HepG2 (cell line): Measurements from ENCODE around the gene IKZF4. TPM values are rescaled to one million over a fixed set of nuclear protein-coding genes. Genes with fewer than 3 reads are reported as not detected.
A peak's percentile ranks its signal among the peaks of the same experiment; 100 is the strongest.

Source experiments
- GLI4 ChIP-seq: sonication (generic); formaldehyde crosslinking; IDR thresholded peaks from 2 replicates; pipeline ENCODE4 v1.5.1; 2020; ENCODE audit warnings: missing genetic modification reagents, mild to moderate bottlenecking, moderate library complexity, borderline replicate concordance
- HNF1A ChIP-seq, 2 experiments: sonication (generic) in 1 of 2; formaldehyde crosslinking in 1 of 2; IDR thresholded peaks; 2 replicates each; pipeline versions ENCODE4 v1.4.0 to v1.6.1; 2016 to 2020; ENCODE audit warnings: borderline replicate concordance in 1 of 2, low read depth in 1 of 2, mild to moderate bottlenecking in 1 of 2, missing genetic modification reagents in 1 of 2
- JARID2 ChIP-seq: sonication (generic); formaldehyde crosslinking; IDR thresholded peaks from 2 replicates; pipeline ENCODE4 v1.8.1; 2023; ENCODE audit warnings: missing genetic modification reagents, inconsistent platforms; ENCODE audit not compliant: insufficient replicate concordance
- KDM3A ChIP-seq: IDR thresholded peaks from 2 replicates; pipeline ENCODE4 v1.6.1; 2018; ENCODE audit warnings: low read depth, missing compliant biosample characterization
- MAFK ChIP-seq, 2 experiments: IDR thresholded peaks in 1 of 2; conservative IDR thresholded peaks in 1 of 2; 2 replicates each; pipeline ENCODE4 v1.6.1; 2011; ENCODE audit warnings: improper control_type of control experiment in 2 of 2, low read length in 2 of 2
- MTA1 ChIP-seq: sonication (generic); formaldehyde crosslinking; IDR thresholded peaks from 2 replicates; pipeline ENCODE4 v1.4.0; 2020; ENCODE audit warnings: missing genetic modification reagents, mild to moderate bottlenecking, borderline replicate concordance
- TIGD3 ChIP-seq: sonication (generic); formaldehyde crosslinking; IDR thresholded peaks from 2 replicates; pipeline ENCODE4 v1.5.1; 2020; ENCODE audit warnings: mild to moderate bottlenecking, missing genetic modification reagents, borderline replicate concordance
- TOE1 ChIP-seq: sonication (generic); formaldehyde crosslinking; IDR thresholded peaks from 2 replicates; pipeline ENCODE4 v1.4.0; 2020; ENCODE audit warnings: mild to moderate bottlenecking, missing genetic modification reagents
- ZNF362 ChIP-seq: sonication (generic); formaldehyde crosslinking; IDR thresholded peaks from 2 replicates; pipeline ENCODE4 v1.4.0; 2020; ENCODE audit warnings: missing genetic modification reagents, mild to moderate bottlenecking, borderline replicate concordance
- polyA plus RNA-seq, 8 experiments: library from polyadenylated mRNA; depleted of rRNA in 3 of 8; stranded (reverse) in 7 of 8; unstranded in 1 of 8; fragments of >200 nt; fragmentation: Illumina TruSeq in 4 of 8; extraction: Trizol in 4 of 8; gene quantifications; 2 replicates each; pipeline versions ENCODE4 v1.2.1 to v1.2.3, GENCODE V29; 2011 to 2016; ENCODE audit warnings: low read depth in 4 of 8, missing spikeins in 1 of 8, mixed read lengths in 1 of 8; ENCODE audit not compliant: insufficient read depth in 1 of 8
- total RNA-seq, 5 experiments: library from RNA; depleted of rRNA; stranded (reverse); fragments of >200 nt; fragmentation: Illumina TruSeq; extraction: Trizol; gene quantifications; 2 replicates each; pipeline ENCODE4 v1.2.3, GENCODE V29; 2016; ENCODE audit warnings: low read depth in 1 of 5
- TF ChIP-seq, protein P1 (sequence below): IDR thresholded peaks from 2 replicates; pipeline ENCODE4 v1.6.1; 2018; ENCODE audit warnings: missing genetic modification reagents, mild to moderate bottlenecking, missing compliant biosample characterization
- TF ChIP-seq, protein P2 (sequence below): sonication (generic); formaldehyde crosslinking; IDR thresholded peaks from 2 replicates; pipeline ENCODE4 v1.8.1; 2023; ENCODE audit warnings: missing genetic modification reagents, mild to moderate bottlenecking, borderline replicate concordance
- TF ChIP-seq, protein P3 (sequence below): sonication (generic); formaldehyde crosslinking; IDR thresholded peaks from 2 replicates; pipeline ENCODE4 v1.4.0; 2020; ENCODE audit warnings: missing genetic modification reagents, mild to moderate bottlenecking, borderline replicate concordance
- TF ChIP-seq, protein P4 (sequence below): sonication (generic); formaldehyde crosslinking; IDR thresholded peaks from 2 replicates; pipeline ENCODE4 v1.4.0; 2020; ENCODE audit warnings: missing genetic modification reagents

IKZF4 gene
- total and polyA plus RNA-seq, 2 of the 13 experiments (the other 11 are each of a cell fraction or from before 2014, with no cell fraction given), result 0.58 to 2.2 TPM

DNA sequence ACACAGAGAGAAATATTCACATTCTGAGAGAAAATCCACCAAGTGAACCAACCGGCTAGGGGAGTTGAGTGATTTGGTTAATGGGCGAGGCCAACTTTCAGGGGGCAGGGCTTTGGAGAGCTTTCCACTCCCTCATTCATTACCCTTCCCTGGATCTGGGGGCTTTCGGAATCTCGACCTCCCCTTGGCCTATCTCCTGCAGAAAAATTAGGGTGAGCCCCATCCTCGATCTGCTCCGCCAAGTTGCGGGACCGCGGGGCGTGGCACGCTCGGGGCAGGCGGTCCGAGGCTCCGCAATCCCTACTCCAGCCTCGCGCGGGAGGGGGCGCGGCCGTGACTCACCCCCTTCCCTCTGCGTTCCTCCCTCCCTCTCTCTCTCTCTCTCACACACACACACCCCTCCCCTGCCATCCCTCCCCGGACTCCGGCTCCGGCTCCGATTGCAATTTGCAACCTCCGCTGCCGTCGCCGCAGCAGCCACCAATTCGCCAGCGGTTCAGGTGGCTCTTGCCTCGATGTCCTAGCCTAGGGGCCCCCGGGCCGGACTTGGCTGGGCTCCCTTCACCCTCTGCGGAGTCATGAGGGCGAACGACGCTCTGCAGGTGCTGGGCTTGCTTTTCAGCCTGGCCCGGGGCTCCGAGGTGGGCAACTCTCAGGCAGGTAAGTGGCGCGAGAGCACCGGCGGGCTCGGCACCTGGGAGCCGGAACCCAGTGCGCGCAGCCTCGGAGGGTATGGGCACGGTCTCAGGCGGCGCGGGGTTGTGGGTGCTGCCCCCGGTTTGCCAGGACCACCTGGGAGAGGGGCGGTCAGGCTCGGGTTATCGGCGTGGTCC lies 59.1 kb downstream of the IKZF4 start, which contains the start of gene ERBB3 (continued):
- TF ChIP-seq HNF1A (IDR thresholded peaks at IDR 0.05; ENCODE audit: low read depth) (no peak), HNF1A (CRISPR knock-in tag; IDR thresholded peaks at IDR 0.05; ENCODE audit: borderline replicate concordance) (peak; percentile 46), ZNF362 (CRISPR knock-in tag) (no peak), TOE1 (CRISPR knock-in tag) (no peak), MAFK (conservative IDR thresholded peaks at IDR 0.05 in 1 of 2, IDR thresholded peaks at IDR 0.05 in 1 of 2; ENCODE audit: low read length in 2 of 2) (no peak), TIGD3 (no peak), MTA1 (CRISPR knock-in tag) (no peak), KDM3A (no peak; the same call in 1 of the 2 replicates), JARID2 (CRISPR knock-in tag) (no peak), GLI4 (CRISPR knock-in tag) (0 out of 2 replicates have a peak, but pooled peaks have one; percentile 41)
- TF ChIP-seq, protein P1, sequence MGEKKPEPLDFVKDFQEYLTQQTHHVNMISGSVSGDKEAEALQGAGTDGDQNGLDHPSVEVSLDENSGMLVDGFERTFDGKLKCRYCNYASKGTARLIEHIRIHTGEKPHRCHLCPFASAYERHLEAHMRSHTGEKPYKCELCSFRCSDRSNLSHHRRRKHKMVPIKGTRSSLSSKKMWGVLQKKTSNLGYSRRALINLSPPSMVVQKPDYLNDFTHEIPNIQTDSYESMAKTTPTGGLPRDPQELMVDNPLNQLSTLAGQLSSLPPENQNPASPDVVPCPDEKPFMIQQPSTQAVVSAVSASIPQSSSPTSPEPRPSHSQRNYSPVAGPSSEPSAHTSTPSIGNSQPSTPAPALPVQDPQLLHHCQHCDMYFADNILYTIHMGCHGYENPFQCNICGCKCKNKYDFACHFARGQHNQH, result peak; percentile 48
- TF ChIP-seq, protein P2, sequence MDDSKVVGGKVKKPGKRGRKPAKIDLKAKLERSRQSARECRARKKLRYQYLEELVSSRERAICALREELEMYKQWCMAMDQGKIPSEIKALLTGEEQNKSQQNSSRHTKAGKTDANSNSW (CRISPR knock-in tag), result no peak
- TF ChIP-seq, protein P3, sequence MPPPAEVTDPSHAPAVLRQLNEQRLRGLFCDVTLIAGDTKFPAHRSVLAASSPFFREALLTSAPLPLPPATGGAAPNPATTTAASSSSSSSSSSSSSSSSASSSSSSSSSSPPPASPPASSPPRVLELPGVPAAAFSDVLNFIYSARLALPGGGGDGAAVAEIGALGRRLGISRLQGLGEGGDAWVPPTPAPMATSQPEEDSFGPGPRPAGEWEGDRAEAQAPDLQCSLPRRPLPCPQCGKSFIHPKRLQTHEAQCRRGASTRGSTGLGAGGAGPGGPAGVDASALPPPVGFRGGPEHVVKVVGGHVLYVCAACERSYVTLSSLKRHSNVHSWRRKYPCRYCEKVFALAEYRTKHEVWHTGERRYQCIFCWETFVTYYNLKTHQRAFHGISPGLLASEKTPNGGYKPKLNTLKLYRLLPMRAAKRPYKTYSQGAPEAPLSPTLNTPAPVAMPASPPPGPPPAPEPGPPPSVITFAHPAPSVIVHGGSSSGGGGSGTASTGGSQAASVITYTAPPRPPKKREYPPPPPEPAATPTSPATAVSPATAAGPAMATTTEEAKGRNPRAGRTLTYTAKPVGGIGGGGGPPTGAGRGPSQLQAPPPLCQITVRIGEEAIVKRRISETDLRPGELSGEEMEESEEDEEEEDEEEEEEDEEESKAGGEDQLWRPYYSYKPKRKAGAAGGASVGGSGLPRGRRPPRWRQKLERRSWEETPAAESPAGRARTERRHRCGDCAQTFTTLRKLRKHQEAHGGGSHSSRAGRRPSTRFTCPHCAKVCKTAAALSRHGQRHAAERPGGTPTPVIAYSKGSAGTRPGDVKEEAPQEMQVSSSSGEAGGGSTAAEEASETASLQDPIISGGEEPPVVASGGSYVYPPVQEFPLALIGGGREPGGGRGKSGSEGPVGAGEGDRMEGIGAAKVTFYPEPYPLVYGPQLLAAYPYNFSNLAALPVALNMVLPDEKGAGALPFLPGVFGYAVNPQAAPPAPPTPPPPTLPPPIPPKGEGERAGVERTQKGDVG, result no peak; the same call in 1 of the 2 replicates
- TF ChIP-seq, protein P4, sequence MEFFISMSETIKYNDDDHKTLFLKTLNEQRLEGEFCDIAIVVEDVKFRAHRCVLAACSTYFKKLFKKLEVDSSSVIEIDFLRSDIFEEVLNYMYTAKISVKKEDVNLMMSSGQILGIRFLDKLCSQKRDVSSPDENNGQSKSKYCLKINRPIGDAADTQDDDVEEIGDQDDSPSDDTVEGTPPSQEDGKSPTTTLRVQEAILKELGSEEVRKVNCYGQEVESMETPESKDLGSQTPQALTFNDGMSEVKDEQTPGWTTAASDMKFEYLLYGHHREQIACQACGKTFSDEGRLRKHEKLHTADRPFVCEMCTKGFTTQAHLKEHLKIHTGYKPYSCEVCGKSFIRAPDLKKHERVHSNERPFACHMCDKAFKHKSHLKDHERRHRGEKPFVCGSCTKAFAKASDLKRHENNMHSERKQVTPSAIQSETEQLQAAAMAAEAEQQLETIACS (CRISPR knock-in tag), result no peak
